ENCODE measurements around the gene ADGRG6.

Gene ADGRG6

GRCh38 chr6:142474531-142475289 is 172.9 kb downstream of the ADGRG6 start:
- TF ChIP-seq, protein P1, sequence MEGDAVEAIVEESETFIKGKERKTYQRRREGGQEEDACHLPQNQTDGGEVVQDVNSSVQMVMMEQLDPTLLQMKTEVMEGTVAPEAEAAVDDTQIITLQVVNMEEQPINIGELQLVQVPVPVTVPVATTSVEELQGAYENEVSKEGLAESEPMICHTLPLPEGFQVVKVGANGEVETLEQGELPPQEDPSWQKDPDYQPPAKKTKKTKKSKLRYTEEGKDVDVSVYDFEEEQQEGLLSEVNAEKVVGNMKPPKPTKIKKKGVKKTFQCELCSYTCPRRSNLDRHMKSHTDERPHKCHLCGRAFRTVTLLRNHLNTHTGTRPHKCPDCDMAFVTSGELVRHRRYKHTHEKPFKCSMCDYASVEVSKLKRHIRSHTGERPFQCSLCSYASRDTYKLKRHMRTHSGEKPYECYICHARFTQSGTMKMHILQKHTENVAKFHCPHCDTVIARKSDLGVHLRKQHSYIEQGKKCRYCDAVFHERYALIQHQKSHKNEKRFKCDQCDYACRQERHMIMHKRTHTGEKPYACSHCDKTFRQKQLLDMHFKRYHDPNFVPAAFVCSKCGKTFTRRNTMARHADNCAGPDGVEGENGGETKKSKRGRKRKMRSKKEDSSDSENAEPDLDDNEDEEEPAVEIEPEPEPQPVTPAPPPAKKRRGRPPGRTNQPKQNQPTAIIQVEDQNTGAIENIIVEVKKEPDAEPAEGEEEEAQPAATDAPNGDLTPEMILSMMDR (IDR thresholded peaks at IDR 0.05; ENCODE audit: low read length, missing control alignments) = peak; percentile 64
- no peak overlapping the region for H3K4me3 ChIP-seq (replicated peaks; ENCODE audit: low read depth, low read length)

DNA sequence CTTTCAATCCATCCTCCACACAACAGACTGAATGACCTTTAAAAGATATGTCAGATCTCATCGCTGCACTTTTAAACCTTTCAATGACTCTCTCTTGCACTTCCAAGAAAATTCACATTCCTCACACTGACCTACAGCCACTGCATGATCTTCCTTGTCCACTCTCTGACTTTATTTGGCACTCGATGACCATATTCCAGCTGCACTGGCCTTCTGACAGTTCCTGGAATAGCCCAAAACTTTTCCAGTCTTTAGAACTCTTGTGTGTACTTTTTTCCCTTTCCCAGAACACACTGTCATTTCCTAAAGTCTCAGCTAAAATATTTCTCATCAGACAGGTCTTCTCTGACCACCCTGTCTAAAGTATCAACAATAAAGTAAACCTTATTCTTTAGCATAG is 174.6 kb downstream of the ADGRG6 start:
- TF ChIP-seq, protein P1 (IDR thresholded peaks at IDR 0.05; ENCODE audit: low read length, missing control alignments) = no peak
- H3K4me3 ChIP-seq (replicated peaks; ENCODE audit: low read depth, low read length) = no peak overlapping the region
- no peak for DNase-seq (ENCODE audit: low read depth)

More at GRCh38 chr6:142474531-142475289, 172.9 kb downstream of the ADGRG6 start:
- DNase-seq (ENCODE audit: low read depth) = peak; percentile 76

GRCh38 chr6:142478117-142478516 is 176.3 kb downstream of the ADGRG6 start:
- peak; percentile 33 for DNase-seq (ENCODE audit: low read depth)
- TF ChIP-seq, protein P1 (IDR thresholded peaks at IDR 0.05; ENCODE audit: low read length, missing control alignments) = no peak
- H3K4me3 ChIP-seq (replicated peaks; ENCODE audit: low read depth, low read length) = no peak overlapping the region

- TF ChIP-seq, protein P1 (IDR thresholded peaks at IDR 0.05; ENCODE audit: low read length, missing control alignments) = no peak
Observed at GRCh38 chr6:142481466-142481865, 179.7 kb downstream of the ADGRG6 start.

GRCh38 chr6:142482249-142482648 is 180.4 kb downstream of the ADGRG6 start:
- TF ChIP-seq, protein P1 (IDR thresholded peaks at IDR 0.05; ENCODE audit: low read length, missing control alignments) = no peak
- H3K4me3 ChIP-seq (replicated peaks; ENCODE audit: low read depth, low read length) = no peak overlapping the region
- no peak for DNase-seq (ENCODE audit: low read depth)

More at GRCh38 chr6:142481466-142481865, 179.7 kb downstream of the ADGRG6 start:
- H3K4me3 ChIP-seq (replicated peaks; ENCODE audit: low read depth, low read length) = no peak overlapping the region
- no peak for DNase-seq (ENCODE audit: low read depth)

- DNase-seq (ENCODE audit: low read depth) = no peak
- no peak overlapping the region for H3K4me3 ChIP-seq (replicated peaks; ENCODE audit: low read depth, low read length)
- TF ChIP-seq, protein P1 (IDR thresholded peaks at IDR 0.05; ENCODE audit: low read length, missing control alignments) = no peak
Observed at GRCh38 chr6:142482974-142483373, 181.2 kb downstream of the ADGRG6 start.

DNA sequence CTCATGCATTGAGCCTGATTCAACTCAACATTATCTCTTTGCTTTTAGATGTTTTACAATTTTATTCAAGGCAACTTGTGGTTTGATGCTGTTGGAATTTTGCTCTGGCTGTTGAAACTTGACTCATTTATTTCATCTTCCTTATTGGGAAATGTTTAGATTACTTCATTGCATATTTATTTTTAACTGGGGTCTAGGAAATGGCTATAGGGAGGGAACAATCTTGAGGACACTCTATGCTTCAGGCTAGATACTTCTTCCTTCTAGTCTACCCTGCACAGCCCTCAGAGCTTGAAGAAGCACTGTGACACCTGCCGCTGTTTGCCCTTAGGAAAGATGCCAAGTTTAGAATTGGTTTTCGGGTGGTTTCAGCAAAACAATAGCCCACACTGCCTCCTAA is 183.4 kb downstream of the ADGRG6 start:
- no peak overlapping the region for H3K4me3 ChIP-seq (replicated peaks; ENCODE audit: low read depth, low read length)
- TF ChIP-seq, protein P1 (IDR thresholded peaks at IDR 0.05; ENCODE audit: low read length, missing control alignments) = no peak
- no peak for DNase-seq (ENCODE audit: low read depth)

All from fibroblast of pulmonary artery (primary cell).